CD14-positive monocyte (primary cell): ENCODE results near the gene ZNF627. TPM values are rescaled to one million over a fixed set of nuclear protein-coding genes. Genes with fewer than 3 reads are reported as not detected.
"Not testable (repeated sequence)": the region's sequence is repeated elsewhere in the genome, so short reads cannot be mapped to it uniquely, and the experiment has no call there.

Experiments
- DNase-seq, 3 donors: peaks; one replicate each; pipeline ENCODE4 v3.0.0-alpha.2; 2011 to 2022
- H2AFZ ChIP-seq: 2 replicates; pipeline ENCODE4 v1.6.0; 2012; ENCODE audit warnings: mild to moderate bottlenecking, low read depth, low read length, inconsistent platforms; ENCODE audit not compliant: insufficient read depth, poor library complexity, severe bottlenecking
- H3K27ac ChIP-seq, 2 donors: 1 replicate in 1 of 2; 2 replicates in 1 of 2; pipeline ENCODE4 v1.5.1; 2012 to 2013; ENCODE audit warnings: low read length in 2 of 2, control low read depth in 1 of 2, inconsistent platforms in 1 of 2, low read depth in 1 of 2, mild to moderate bottlenecking in 1 of 2
- H3K27me3 ChIP-seq, 2 donors: one replicate each; pipeline versions ENCODE4 v1.6.0 to v1.6.1; 2011 to 2013; ENCODE audit warnings: low read length in 2 of 2; ENCODE audit not compliant: control insufficient read depth in 2 of 2, insufficient read depth in 2 of 2
- H3K36me3 ChIP-seq, 2 donors: replicated peaks in 1 of 2; 1 replicate in 1 of 2; 2 replicates in 1 of 2; pipeline versions ENCODE4 v1.5.1 to v1.6.1; 2012 to 2013; ENCODE audit warnings: low read length in 2 of 2, control low read depth in 1 of 2, inconsistent platforms in 1 of 2, mild to moderate bottlenecking in 1 of 2; ENCODE audit not compliant: insufficient read depth in 2 of 2, control insufficient read depth in 1 of 2
- H3K4me1 ChIP-seq, 2 donors: 1 replicate in 1 of 2; 2 replicates in 1 of 2; pipeline versions ENCODE4 v1.5.1 to v1.6.1; 2012 to 2013; ENCODE audit warnings: low read length in 2 of 2, control low read depth in 1 of 2, inconsistent platforms in 1 of 2, mild to moderate bottlenecking in 1 of 2, moderate library complexity in 1 of 2; ENCODE audit not compliant: insufficient read depth in 2 of 2, control insufficient read depth in 1 of 2
- H3K4me2 ChIP-seq: replicated peaks from 2 replicates; pipeline ENCODE3; 2012; ENCODE audit warnings: low read length, moderate library complexity, mild to moderate bottlenecking; ENCODE audit not compliant: poor library complexity, severe bottlenecking; ENCODE audit errors: extremely low read depth
- H3K4me3 ChIP-seq, 3 experiments: fragments of 200-600 bp in 1 of 3; sonication (generic) in 1 of 3; replicated peaks in 1 of 3; 1 replicate in 2 of 3; 2 replicates in 1 of 3; pipeline ENCODE4 v1.5.1; 2011 to 2013; ENCODE audit warnings: low read length in 3 of 3, mild to moderate bottlenecking in 3 of 3, control low read depth in 2 of 3, low read depth in 2 of 3, inconsistent platforms in 1 of 3, moderate library complexity in 1 of 3
- H3K79me2 ChIP-seq: 2 replicates; pipeline ENCODE4 v1.6.0; 2012; ENCODE audit warnings: mild to moderate bottlenecking, control low read depth, inconsistent platforms, low read length, moderate library complexity; ENCODE audit not compliant: insufficient read depth
- H3K9ac ChIP-seq: 2 replicates; pipeline ENCODE4 v1.6.0; 2017; ENCODE audit warnings: low read length, mild to moderate bottlenecking; ENCODE audit not compliant: insufficient read depth, poor library complexity, severe bottlenecking
- H3K9me3 ChIP-seq, 2 donors: replicated peaks in 1 of 2; 1 replicate in 1 of 2; 2 replicates in 1 of 2; pipeline versions ENCODE4 v1.5.1 to v1.6.1; 2012 to 2013; ENCODE audit warnings: low read length in 2 of 2, control low read depth in 1 of 2; ENCODE audit not compliant: control insufficient read depth in 1 of 2, insufficient read depth in 1 of 2
- H4K20me1 ChIP-seq: 2 replicates; pipeline ENCODE4 v1.6.0; 2012; ENCODE audit warnings: mild to moderate bottlenecking, low read length, control low read depth, moderate library complexity; ENCODE audit not compliant: insufficient read depth
- H3K27ac Mint-ChIP-seq, 7 donors: one replicate each; pipeline ENCODE4 v1.8.0; 2020; ENCODE audit warnings: mild to moderate bottlenecking in 7 of 7, mixed read lengths in 7 of 7, moderate library complexity in 6 of 7, inconsistent platforms in 2 of 7
- H3K27me3 Mint-ChIP-seq, 3 donors: one replicate each; pipeline ENCODE4 v1.8.0; 2021 to 2022; ENCODE audit warnings: low read depth in 3 of 3, mild to moderate bottlenecking in 3 of 3, mixed read lengths in 3 of 3, moderate library complexity in 3 of 3, inconsistent platforms in 1 of 3
- H3K36me3 Mint-ChIP-seq, 2 donors: one replicate each; pipeline ENCODE4 v1.8.0; 2020; ENCODE audit warnings: mixed read lengths in 2 of 2, inconsistent platforms in 1 of 2, mild to moderate bottlenecking in 1 of 2
- H3K4me1 Mint-ChIP-seq: one replicate; pipeline ENCODE4 v1.8.0; 2020; ENCODE audit warnings: mild to moderate bottlenecking, mixed read lengths
- H3K4me3 Mint-ChIP-seq, 2 donors: one replicate each; pipeline ENCODE4 v1.8.0; 2020; ENCODE audit warnings: mild to moderate bottlenecking in 2 of 2, mixed read lengths in 2 of 2, moderate library complexity in 1 of 2
- H3K9me3 Mint-ChIP-seq, 7 donors: one replicate each; pipeline ENCODE4 v1.8.0; 2020 to 2022; ENCODE audit warnings: mixed read lengths in 7 of 7, mild to moderate bottlenecking in 6 of 7, moderate library complexity in 6 of 7, inconsistent platforms in 2 of 7
- CTCF ChIP-seq: fragments of 200-600 bp; IDR thresholded peaks from one replicate; pipeline ENCODE4 v1.8.0; 2022; ENCODE audit warnings: antibody characterized with exemption, mild to moderate bottlenecking
- WGBS: methylation state at CpG from one replicate; pipeline ENCODE4 v1.1.5; 2013; ENCODE audit warnings: missing lambda C conversion rate; ENCODE audit not compliant: insufficient coverage; 5-methylcytosine and 5-hydroxymethylcytosine counted together
- intact Hi-C, 2 donors: fragments of 100-400 bp; cut with micrococcal nuclease; formaldehyde crosslinking; loops; one replicate each; pipeline versions ENCODE4 v1.15.0 to v1.15.1; 2023
- polyA plus RNA-seq, 3 donors: library from polyadenylated mRNA; depleted of rRNA in 1 of 3; unstranded in 2 of 3; stranded (reverse) in 1 of 3; fragments of 300-500 nt in 2 of 3; fragments of >200 nt in 1 of 3; fragmentation: Illumina TruSeq in 2 of 3; gene quantifications; 1 replicate in 2 of 3; 2 replicates in 1 of 3; pipeline ENCODE4 v1.2.3, GENCODE V29; 2012 to 2021

ZNF627 gene
- polyA plus RNA-seq, 3 donors: 1.7 to 3.7 (median 3.4) TPM

GRCh38 chr19:11570039-11570462 lies 27.2 kb upstream of the ZNF627 start:
- H3K79me2 ChIP-seq: no peaks in the 10 kb centered on the region
- DNase-seq: peak in 1 of 3 donors; percentile 45
- Mint-ChIP-seq H3K4me1 (peaks cover 43% of the 10 kb centered on the region), H3K9me3 (no peaks in the 10 kb centered on the region), H3K27ac (peak overlapping the region in 6 of 7 donors; percentile 25 to 93 (median 74)), H3K4me3 (no peak overlapping the region), H3K27me3 (peaks cover 2 to 4% (median 2%) of the 10 kb centered on the region in 3 donors), H3K36me3 (peaks cover 0 to 2% of the 10 kb centered on the region in 2 donors)
- peak overlapping the region in 1 of 2 donors; percentile 4 for H3K27ac ChIP-seq
- TF ChIP-seq CTCF: no peak
- H3K27me3 ChIP-seq: no peaks in the 10 kb centered on the region
- H3K4me2 ChIP-seq: no peak overlapping the region
- no peaks in the 10 kb centered on the region for H3K9me3 ChIP-seq
- H3K4me3 ChIP-seq: no peak overlapping the region
- intact Hi-C loops: no loop called here
- H4K20me1 ChIP-seq: no peaks in the 10 kb centered on the region
- peaks cover 22 to 30% of the 10 kb centered on the region in 2 donors for H3K4me1 ChIP-seq
- H3K9ac ChIP-seq: no peak overlapping the region
- H3K36me3 ChIP-seq: no peaks in the 10 kb centered on the region
- no peak overlapping the region for H2AFZ ChIP-seq
- WGBS: 18% methylated on average over 3 of the region's 5 CpGs

GRCh38 chr19:11573354-11573753 lies 23.9 kb upstream of the ZNF627 start:
- DNase-seq, H3K4me2 ChIP-seq, H3K9me3 Mint-ChIP-seq, H3K4me3 ChIP-seq, H3K9me3 ChIP-seq, H3K27me3 Mint-ChIP-seq, H3K27ac ChIP-seq, H3K27me3 ChIP-seq, H3K4me3 Mint-ChIP-seq, H3K36me3 ChIP-seq, H3K36me3 Mint-ChIP-seq, H3K79me2 ChIP-seq, H2AFZ ChIP-seq, H3K9ac ChIP-seq, H4K20me1 ChIP-seq, intact Hi-C loops: not testable (repeated sequence)
- peaks cover 29 to 43% of the 10 kb centered on the region in 2 donors for H3K4me1 ChIP-seq
- 85% methylated on average over 3 of the region's 6 CpGs for WGBS
- peaks cover 50% of the 10 kb centered on the region for H3K4me1 Mint-ChIP-seq
- peak overlapping the region in 1 of 7 donors; percentile 6 for H3K27ac Mint-ChIP-seq

GRCh38 chr19:11573763-11574162 lies 23.5 kb upstream of the ZNF627 start:
- H3K4me3 Mint-ChIP-seq, H3K27ac Mint-ChIP-seq: not testable (repeated sequence)
- H3K4me1 Mint-ChIP-seq: peaks cover 49% of the 10 kb centered on the region

More at GRCh38 chr19:11573763-11574162, 23.5 kb upstream of the ZNF627 start:
- H3K27ac ChIP-seq, DNase-seq, H3K9ac ChIP-seq, H3K4me3 ChIP-seq, H3K36me3 ChIP-seq, H4K20me1 ChIP-seq, intact Hi-C loops, H3K9me3 ChIP-seq, H3K27me3 ChIP-seq, H3K4me2 ChIP-seq, H2AFZ ChIP-seq, H3K9me3 Mint-ChIP-seq, H3K79me2 ChIP-seq, H3K36me3 Mint-ChIP-seq: not testable (repeated sequence)
- peaks cover 3 to 11% (median 4%) of the 10 kb centered on the region in 3 donors for H3K27me3 Mint-ChIP-seq
- WGBS: 50% methylated on average over 1 of the region's 4 CpGs
- H3K4me1 ChIP-seq: peaks cover 29 to 43% of the 10 kb centered on the region in 2 donors
